H9 (cell line): Measurements from ENCODE around the gene GPR82. TPM values are rescaled to one million over a fixed set of nuclear protein-coding genes. Genes with fewer than 3 reads are reported as not detected.

ENCODE experiments used
- DNase-seq: peaks from one replicate; pipeline ENCODE4 v3.0.0-alpha.2; 2017
- H2AFZ ChIP-seq: one replicate; pipeline ENCODE4 v1.6.1; 2013; ENCODE audit warnings: mild to moderate bottlenecking, low read length, control low read depth, moderate library complexity
- H2AK5ac ChIP-seq: 2 replicates; pipeline ENCODE4 v1.6.1; 2013; ENCODE audit warnings: low read length, control low read depth, mixed read lengths; ENCODE audit not compliant: insufficient read length
- H2BK120ac ChIP-seq: one replicate; pipeline ENCODE4 v1.6.1; 2013; ENCODE audit warnings: low read depth, mild to moderate bottlenecking, low read length, control low read depth, inconsistent platforms; ENCODE audit not compliant: poor library complexity, severe bottlenecking
- H2BK12ac ChIP-seq: 2 replicates; pipeline ENCODE4 v1.6.1; 2013; ENCODE audit warnings: low read length, control low read depth, mixed read lengths, low read depth; ENCODE audit not compliant: insufficient read length
- H2BK15ac ChIP-seq: 2 replicates; pipeline ENCODE4 v1.6.1; 2013; ENCODE audit warnings: low read depth, low read length, control low read depth
- H2BK20ac ChIP-seq: one replicate; pipeline ENCODE4 v1.6.1; 2013; ENCODE audit warnings: low read depth, mild to moderate bottlenecking, low read length, control low read depth, inconsistent platforms; ENCODE audit not compliant: poor library complexity, severe bottlenecking
- H2BK5ac ChIP-seq: 2 replicates; pipeline ENCODE4 v1.6.1; 2013; ENCODE audit warnings: low read length, control low read depth, mixed read lengths; ENCODE audit not compliant: insufficient read length
- H3K14ac ChIP-seq: 2 replicates; pipeline ENCODE4 v1.6.1; 2013; ENCODE audit warnings: low read length, control low read depth; ENCODE audit not compliant: insufficient read depth
- H3K18ac ChIP-seq: 2 replicates; pipeline ENCODE4 v1.6.1; 2013; ENCODE audit warnings: low read depth, mild to moderate bottlenecking, mixed read lengths, low read length, control low read depth; ENCODE audit not compliant: insufficient read length
- H3K23ac ChIP-seq: 2 replicates; pipeline ENCODE4 v1.6.1; 2013; ENCODE audit warnings: low read length, control low read depth, mixed read lengths, low read depth; ENCODE audit not compliant: insufficient read length
- H3K23me2 ChIP-seq: 2 replicates; pipeline ENCODE4 v1.6.1; 2013; ENCODE audit warnings: low read depth, mild to moderate bottlenecking, mixed read lengths, low read length, control low read depth; ENCODE audit not compliant: insufficient read length, poor library complexity, severe bottlenecking
- H3K27ac ChIP-seq: 2 replicates; pipeline ENCODE4 v1.5.1; 2013; ENCODE audit warnings: low read length, control low read depth, mixed read lengths, low read depth; ENCODE audit not compliant: insufficient read length
- H3K27me3 ChIP-seq: 2 replicates; pipeline ENCODE4 v1.6.1; 2013; ENCODE audit warnings: low read length, control low read depth, inconsistent platforms; ENCODE audit not compliant: insufficient read depth
- H3K4ac ChIP-seq: 2 replicates; pipeline ENCODE4 v1.6.1; 2013; ENCODE audit warnings: low read depth, mild to moderate bottlenecking, control low read depth, inconsistent platforms, low read length, moderate library complexity
- H3K4me1 ChIP-seq: 2 replicates; pipeline ENCODE4 v1.6.1; 2013; ENCODE audit warnings: low read length, control low read depth, inconsistent platforms; ENCODE audit not compliant: insufficient read depth
- H3K4me2 ChIP-seq: 2 replicates; pipeline ENCODE4 v1.6.1; 2013; ENCODE audit warnings: low read length, control low read depth, mixed read lengths; ENCODE audit not compliant: insufficient read length, insufficient read depth
- H3K56ac ChIP-seq: 2 replicates; pipeline ENCODE4 v1.6.1; 2013; ENCODE audit warnings: low read depth, mild to moderate bottlenecking, mixed read lengths, low read length, control low read depth; ENCODE audit not compliant: insufficient read length
- H3K79me1 ChIP-seq: 2 replicates; pipeline ENCODE4 v1.6.1; 2013; ENCODE audit warnings: low read depth, mild to moderate bottlenecking, moderate library complexity, low read length, control low read depth, inconsistent platforms; ENCODE audit not compliant: insufficient read depth, poor library complexity, severe bottlenecking
- H3K79me2 ChIP-seq: 2 replicates; pipeline ENCODE4 v1.6.1; 2013; ENCODE audit warnings: low read length, control low read depth, inconsistent platforms; ENCODE audit not compliant: insufficient read depth
- H3K9ac ChIP-seq: 2 replicates; pipeline ENCODE4 v1.6.1; 2013; ENCODE audit warnings: low read length, control low read depth, mixed read lengths; ENCODE audit not compliant: insufficient read length; ENCODE audit errors: extremely low read depth
- H3K9me3 ChIP-seq: one replicate; pipeline ENCODE4 v1.6.1; 2013; ENCODE audit warnings: low read depth, low read length, inconsistent platforms; ENCODE audit not compliant: control insufficient read depth
- H3T11ph ChIP-seq: one replicate; pipeline ENCODE4 v1.6.1; 2013; ENCODE audit warnings: mild to moderate bottlenecking, low read length, control low read depth, inconsistent platforms
- H4K20me1 ChIP-seq: one replicate; pipeline ENCODE4 v1.6.1; 2013; ENCODE audit not compliant: control insufficient read depth, insufficient read length, insufficient read depth
- H4K5ac ChIP-seq: 2 replicates; pipeline ENCODE4 v1.6.1; 2013; ENCODE audit warnings: low read depth, mild to moderate bottlenecking, mixed read lengths, low read length, control low read depth; ENCODE audit not compliant: insufficient read length
- H4K8ac ChIP-seq: replicated peaks from 2 replicates; pipeline ENCODE4 v1.6.1; 2013; ENCODE audit warnings: low read length, control low read depth, mixed read lengths, low read depth; ENCODE audit not compliant: insufficient read length
- H4K91ac ChIP-seq: 2 replicates; pipeline ENCODE4 v1.6.1; 2013; ENCODE audit warnings: low read depth, mild to moderate bottlenecking, moderate library complexity, mixed read lengths, low read length, control low read depth; ENCODE audit not compliant: insufficient read length
- H3K27ac Mint-ChIP-seq, 3 experiments: 2 replicates in 2 of 3; 3 replicates in 1 of 3; pipeline ENCODE4 v1.8.0; 2020 to 2021; ENCODE audit warnings: mixed read lengths in 3 of 3, mild to moderate bottlenecking in 1 of 3, moderate library complexity in 1 of 3
- H3K27me3 Mint-ChIP-seq: 2 replicates; pipeline ENCODE4 v1.8.0; 2021; ENCODE audit warnings: low read depth, mild to moderate bottlenecking, moderate library complexity, mixed read lengths
- H3K36me3 Mint-ChIP-seq, 3 experiments: 2 replicates in 2 of 3; 3 replicates in 1 of 3; pipeline ENCODE4 v1.8.0; 2020 to 2021; ENCODE audit warnings: low read depth in 3 of 3, mixed read lengths in 3 of 3; ENCODE audit not compliant: insufficient read depth in 1 of 3
- H3K4me1 Mint-ChIP-seq, 2 experiments: 2 replicates each; pipeline ENCODE4 v1.8.0; 2020; ENCODE audit warnings: mixed read lengths in 2 of 2
- H3K4me3 Mint-ChIP-seq, 2 experiments: 2 replicates in 1 of 2; 3 replicates in 1 of 2; pipeline ENCODE4 v1.8.0; 2020 to 2021; ENCODE audit warnings: mild to moderate bottlenecking in 2 of 2, mixed read lengths in 2 of 2, moderate library complexity in 1 of 2
- H3K9me3 Mint-ChIP-seq, 2 experiments: 2 replicates in 1 of 2; 3 replicates in 1 of 2; pipeline ENCODE4 v1.8.0; 2020; ENCODE audit warnings: mild to moderate bottlenecking in 2 of 2, mixed read lengths in 2 of 2, moderate library complexity in 1 of 2
- CTCF ChIP-seq: fragments of 200-600 bp; sonication (generic); conservative IDR thresholded peaks from 3 replicates; pipeline ENCODE4 v1.8.0; 2021; ENCODE audit warnings: antibody characterized with exemption, mild to moderate bottlenecking
- WGBS: extraction: QIAGEN DNeasy Blood & Tissue Kit; methylation state at CpG from one replicate; pipeline ENCODE4 v1.1.7; 2013; ENCODE audit warnings: missing lambda C conversion rate, low lambda C conversion rate, mixed read lengths; ENCODE audit not compliant: insufficient read length; ENCODE audit errors: extremely low coverage; 5-methylcytosine and 5-hydroxymethylcytosine counted together
- total RNA-seq: library from RNA; stranded (reverse); gene quantifications from 2 replicates; pipeline ENCODE4 v1.2.1, GENCODE V29; 2021

Gene GPR82
- total RNA-seq, 1 experiment from 2014 or later: not detected

GRCh38 chrX:41761169-41761568 lies 37.2 kb downstream of the GPR82 start:
- WGBS: no CpG with 5 or more reads among the region's 3 CpGs
- no peak overlapping the region for H2AFZ ChIP-seq
- no peaks in the 10 kb centered on the region; the same call in 1 of the 2 replicates for H3K4me1 ChIP-seq
- no peak overlapping the region for H2BK20ac ChIP-seq
- H3K9me3 Mint-ChIP-seq: peaks cover 44 to 53% of the 10 kb centered on the region in 2 experiments
- H3K4me1 Mint-ChIP-seq: peaks cover 3 to 4% of the 10 kb centered on the region in 2 experiments; a peak in 2 of 4 replicates
- no peak overlapping the region for H3K56ac ChIP-seq
- no peak overlapping the region for H2BK15ac ChIP-seq
- H3K4me2 ChIP-seq: no peak overlapping the region
- H4K91ac ChIP-seq: no peak overlapping the region
- no peak overlapping the region for H2BK12ac ChIP-seq
- no peak overlapping the region for H3K27ac ChIP-seq
- no peak overlapping the region for H4K5ac ChIP-seq
- H3K79me2 ChIP-seq: peaks cover 2% of the 10 kb centered on the region; the same call in 1 of the 2 replicates
- no peak overlapping the region for H3K14ac ChIP-seq
- H4K20me1 ChIP-seq: no peaks in the 10 kb centered on the region
- H3K36me3 Mint-ChIP-seq: no peaks in the 10 kb centered on the region
- no peak overlapping the region for H3K4me3 Mint-ChIP-seq
- DNase-seq: no peak
- no peaks in the 10 kb centered on the region for H3K23me2 ChIP-seq
- no peak overlapping the region for H3K23ac ChIP-seq
- no peak overlapping the region for H3K9ac ChIP-seq
- no peaks in the 10 kb centered on the region for H3K9me3 ChIP-seq
- H3K27ac Mint-ChIP-seq: no peak overlapping the region
- no peak overlapping the region for H3K4ac ChIP-seq
- no peaks in the 10 kb centered on the region for H3K27me3 ChIP-seq
- no peak overlapping the region for H2BK5ac ChIP-seq
- H3K79me1 ChIP-seq: no peaks in the 10 kb centered on the region
- no peak overlapping the region for H3T11ph ChIP-seq
- no peak overlapping the region for H2AK5ac ChIP-seq
- no peak overlapping the region for H2BK120ac ChIP-seq
- no peak overlapping the region for H3K18ac ChIP-seq
- no peak overlapping the region for H4K8ac ChIP-seq
- no peak for TF ChIP-seq CTCF
- no peaks in the 10 kb centered on the region for H3K27me3 Mint-ChIP-seq
